Cerebellar cortex (tissue), 1 donor: ENCODE measurements around the gene THSD1.
"Not testable (repeated sequence)": the region's sequence is repeated elsewhere in the genome, so short reads cannot be mapped to it uniquely, and the experiment has no call there.

Experiments
- DNase-seq: peaks from one replicate; pipeline ENCODE4 v3.0.0-alpha.2; 2015; ENCODE audit warnings: low spot score

Gene THSD1

GRCh38 chr13:52356327-52356726 lies 49.6 kb downstream of the THSD1 start:
- no peak for DNase-seq

GRCh38 chr13:52353193-52353592 lies 52.8 kb downstream of the THSD1 start:
- no peak for DNase-seq

- DNase-seq = no peak
Observed at GRCh38 chr13:52348983-52349780, 56.8 kb downstream of the THSD1 start.

GRCh38 chr13:52348071-52348470 lies 57.9 kb downstream of the THSD1 start:
- no peak for DNase-seq

GRCh38 chr13:52345631-52346251 lies 60.2 kb downstream of the THSD1 start:
- no peak for DNase-seq

GRCh38 chr13:52345048-52345447 lies 60.9 kb downstream of the THSD1 start:
- no peak for DNase-seq

GRCh38 chr13:52344108-52344507 lies 61.9 kb downstream of the THSD1 start:
- no peak for DNase-seq

GRCh38 chr13:52342203-52342602 lies 63.8 kb downstream of the THSD1 start:
- not testable (repeated sequence) for DNase-seq

GRCh38 chr13:52337828-52338455 lies 68.0 kb downstream of the THSD1 start:
- not testable (repeated sequence) for DNase-seq

- not testable (repeated sequence) for DNase-seq
Observed at GRCh38 chr13:52334107-52334506, 71.9 kb downstream of the THSD1 start.

- DNase-seq = not testable (repeated sequence)
Observed at GRCh38 chr13:52331844-52332243, 74.1 kb downstream of the THSD1 start.
